HG03457 (cell line): ENCODE data around the gene MUCL1.
"Not testable (repeated sequence)": the region's sequence is repeated elsewhere in the genome, so short reads cannot be mapped to it uniquely, and the experiment has no call there.

ENCODE experiments used
- ATAC-seq: cut with Tn5 transposase; IDR thresholded peaks from one replicate; pipeline ENCODE4 v1.9.1; 2021; ENCODE audit warnings: moderate number of reproducible peaks; ENCODE audit not compliant: unreplicated experiment

MUCL1 gene

GRCh38 chr12:54853933-54854538 is at the start of gene MUCL1:
TSS of gene MUCL1 (plus strand) at chr12:54854516. CDS start at chr12:54854583, 67 bp downstream.
- ATAC-seq: peak; percentile 76

DNA sequence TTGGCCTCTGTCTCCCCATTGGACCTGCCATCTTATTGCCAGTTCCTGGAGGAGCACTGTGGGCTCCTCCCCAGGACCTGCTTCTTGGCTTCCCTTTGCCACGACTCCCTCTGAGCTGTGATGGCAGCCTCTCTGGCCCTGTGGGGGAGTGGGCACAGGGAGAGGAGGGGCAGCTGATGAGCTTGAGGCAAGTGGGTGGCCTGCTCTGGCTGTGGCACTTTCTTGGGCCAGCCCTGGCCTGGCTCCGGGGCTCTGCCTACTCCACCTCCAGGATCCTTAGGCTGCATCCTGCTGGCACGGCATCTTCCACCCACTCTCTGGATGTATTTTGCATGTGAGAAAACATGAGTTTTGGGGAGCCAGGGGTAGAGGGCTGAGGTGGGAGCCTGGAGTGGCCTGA is 32.6 kb upstream of the MUCL1 start:
- ATAC-seq: no peak

DNA sequence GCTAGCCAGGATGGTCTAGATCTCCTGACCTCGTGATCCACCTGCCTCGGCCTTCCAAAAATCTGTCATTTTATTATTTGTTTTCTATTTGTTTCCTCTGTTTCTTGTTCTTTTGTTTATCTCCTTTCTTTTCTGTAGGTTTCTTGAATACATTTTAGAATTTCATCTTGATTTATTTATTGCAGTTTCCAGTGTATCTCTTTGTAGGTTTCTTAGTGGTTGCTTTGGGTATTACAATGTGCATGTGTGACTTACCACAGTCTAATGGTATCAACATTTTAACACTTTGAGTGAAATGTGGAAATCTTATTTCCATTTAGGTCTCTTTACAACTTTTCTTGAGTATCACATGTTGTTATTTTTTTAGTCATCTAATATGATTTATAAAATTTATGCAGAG is 29.9 kb upstream of the MUCL1 start:
- no peak for ATAC-seq

GRCh38 chr12:54829511-54829910 is 24.8 kb upstream of the MUCL1 start:
- ATAC-seq: no peak

DNA sequence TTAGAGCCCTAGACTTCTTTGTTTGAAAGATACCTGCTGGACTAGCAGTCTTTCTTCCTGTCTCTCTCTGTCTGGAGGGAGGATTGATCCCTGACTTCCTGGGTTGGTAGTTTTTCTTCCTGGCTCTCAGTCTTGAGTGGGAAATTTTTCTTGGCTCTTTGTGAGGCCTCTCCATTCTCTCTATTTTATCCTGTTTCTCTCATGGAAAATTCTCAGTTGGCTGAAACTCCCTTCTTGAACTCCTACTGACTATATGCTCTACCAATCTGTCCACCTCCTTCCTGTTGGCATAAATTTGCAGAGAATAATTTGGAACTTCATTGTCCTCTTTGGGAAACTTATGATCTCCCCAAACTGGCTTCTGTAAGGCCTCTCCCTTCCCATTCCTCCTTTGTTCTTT is 24.1 kb upstream of the MUCL1 start:
- ATAC-seq: no peak

- ATAC-seq: no peak
These were observed 22.7 kb upstream of the MUCL1 start for GRCh38 chr12:54831631-54832030.

DNA sequence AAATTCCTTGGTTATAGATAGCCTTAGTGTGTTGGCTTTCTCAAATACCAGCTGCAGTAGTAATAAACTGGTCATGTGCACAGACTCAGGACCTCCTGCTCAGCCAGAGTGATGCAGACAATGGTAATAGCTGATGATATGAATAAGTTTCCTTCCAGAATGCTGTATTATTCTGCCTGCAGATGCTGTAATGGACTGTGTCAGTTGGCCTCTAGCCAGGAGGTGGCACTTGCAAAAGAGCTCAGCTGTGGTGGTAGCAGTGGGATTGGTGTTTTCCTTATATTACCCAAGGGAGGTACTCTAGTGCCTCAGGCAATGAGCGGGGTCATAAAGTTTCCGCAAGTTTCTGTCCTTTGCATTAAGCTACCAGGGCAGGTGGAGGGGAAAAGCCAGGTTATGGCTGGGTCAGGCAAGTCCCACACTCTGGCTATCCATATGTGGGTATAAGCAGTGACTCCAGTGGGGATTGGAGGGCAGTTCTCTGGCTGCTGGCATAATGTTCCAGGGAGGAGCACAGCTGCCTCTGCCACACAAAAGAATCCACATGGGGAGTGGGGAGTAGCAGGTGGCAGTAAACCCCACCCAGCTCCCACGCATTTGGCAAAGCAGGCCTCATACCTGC is 14.0 kb upstream of the MUCL1 start:
- no peak for ATAC-seq

- no peak for ATAC-seq
These were observed 3.1 kb downstream of the MUCL1 start for GRCh38 chr12:54857406-54857805.

GRCh38 chr12:54858562-54858961 is 4.2 kb downstream of the MUCL1 start:
- ATAC-seq: no peak

DNA sequence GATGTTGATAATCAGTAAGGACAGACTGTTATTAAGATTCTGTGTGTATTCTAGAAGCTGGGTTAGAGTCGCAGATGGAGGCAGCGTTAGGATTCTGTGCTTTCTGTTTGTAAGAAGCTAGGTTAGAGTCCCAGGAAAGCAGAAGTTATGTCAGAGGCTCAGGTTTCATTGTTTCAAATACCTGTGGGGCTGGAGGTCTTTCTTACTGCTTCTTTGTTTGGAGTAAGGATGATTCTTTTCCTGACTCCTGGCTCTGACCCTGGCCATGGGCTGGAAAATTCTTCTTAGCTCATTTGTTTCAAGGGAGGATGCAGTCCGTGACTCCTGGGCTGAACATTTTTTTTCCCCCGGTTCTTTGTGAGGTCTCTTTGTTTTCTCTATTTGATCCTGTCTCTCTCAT is 5.2 kb downstream of the MUCL1 start:
- no peak for ATAC-seq

GRCh38 chr12:54861927-54862326 is 7.6 kb downstream of the MUCL1 start:
- no peak for ATAC-seq

DNA sequence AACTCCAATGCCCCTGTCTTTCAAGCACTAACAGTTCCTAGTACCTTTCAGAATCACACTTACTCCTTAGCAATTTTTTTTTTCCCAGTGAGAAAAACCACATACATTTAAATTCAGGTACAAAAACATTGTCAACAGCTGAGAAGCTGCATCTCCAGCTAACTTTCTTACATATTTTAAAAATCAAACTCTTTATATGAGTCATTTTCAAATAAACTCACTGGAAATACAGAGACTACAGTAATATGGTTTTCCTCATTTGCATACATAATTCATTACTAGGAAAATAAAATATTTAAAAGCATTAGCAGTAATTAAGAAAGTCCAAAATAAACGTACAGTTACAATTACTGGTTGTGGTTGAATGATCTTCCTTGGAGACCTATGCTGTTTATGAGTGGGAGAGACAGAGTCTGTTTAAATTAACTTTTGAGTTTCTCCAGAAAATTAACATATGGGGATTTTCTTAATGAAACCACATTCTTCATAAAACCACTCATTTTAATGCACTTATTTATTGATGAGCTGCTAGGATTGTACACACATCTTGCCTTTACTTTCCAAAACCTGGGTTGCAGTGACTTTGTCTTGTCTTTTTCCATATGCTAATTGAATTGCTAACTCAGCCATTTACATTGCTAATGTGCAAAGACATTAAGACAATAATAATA is 9.8 kb downstream of the MUCL1 start:
- ATAC-seq: no peak

- ATAC-seq: no peak
These were observed 11.5 kb downstream of the MUCL1 start for GRCh38 chr12:54865683-54866324.

DNA sequence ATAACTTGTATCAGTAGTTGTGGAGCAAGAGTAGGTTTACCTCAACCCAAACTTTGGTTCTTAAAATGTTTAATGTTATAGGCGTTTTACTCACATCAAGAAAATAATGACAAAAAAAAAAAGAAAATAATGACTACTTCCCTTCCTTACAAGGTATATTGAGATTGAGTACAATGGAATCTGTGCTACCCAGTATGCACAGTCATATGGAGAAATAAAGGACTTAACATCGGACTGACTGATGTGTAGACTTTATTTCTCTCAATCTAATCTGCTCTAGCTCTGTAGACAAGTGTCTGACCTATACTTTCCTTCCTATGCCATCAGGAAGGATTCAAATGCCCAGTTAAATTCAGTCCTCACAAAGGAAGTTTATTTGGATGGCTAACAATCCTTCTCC is 14.4 kb downstream of the MUCL1 start:
- ATAC-seq: no peak

GRCh38 chr12:54870048-54870447 is 15.7 kb downstream of the MUCL1 start:
- no peak for ATAC-seq

DNA sequence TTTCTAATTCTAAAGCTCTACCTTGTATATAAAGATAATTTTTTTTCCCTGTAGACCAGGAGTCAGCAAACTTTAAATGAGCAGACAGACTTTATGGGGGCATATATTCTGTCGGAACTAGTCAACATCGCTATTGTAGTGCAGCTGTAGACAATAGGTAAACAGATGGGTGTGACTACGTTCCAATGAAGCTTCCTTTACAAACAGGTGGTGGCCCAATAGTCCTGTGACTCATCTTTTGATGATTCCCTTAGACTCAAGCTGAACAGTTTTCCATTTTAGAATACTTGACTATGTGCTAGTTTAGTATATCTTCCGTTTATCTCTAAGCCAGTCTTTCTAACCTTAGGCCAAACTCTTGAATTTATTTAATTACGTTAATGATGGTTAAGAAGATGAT is 16.3 kb downstream of the MUCL1 start:
- ATAC-seq: no peak

GRCh38 chr12:54879150-54879549 is 24.8 kb downstream of the MUCL1 start:
- no peak for ATAC-seq

DNA sequence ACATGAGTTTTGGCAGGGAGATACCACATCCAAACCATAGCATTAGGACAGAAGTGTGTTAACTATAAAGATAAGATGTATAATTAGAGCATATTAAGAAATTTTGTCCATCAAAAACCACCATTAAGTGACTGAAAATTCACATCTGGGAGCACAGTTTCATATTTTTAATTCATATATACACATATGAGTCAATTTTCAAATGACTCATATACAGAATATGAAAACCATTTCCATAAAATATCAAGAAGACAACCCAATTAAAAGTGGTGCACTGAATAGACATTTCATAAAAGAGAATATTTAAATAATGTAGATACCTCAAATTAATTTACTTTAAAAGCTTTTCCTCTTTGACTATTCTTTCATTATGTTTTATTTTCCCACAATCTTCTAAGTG is 25.3 kb downstream of the MUCL1 start:
- ATAC-seq: no peak

DNA sequence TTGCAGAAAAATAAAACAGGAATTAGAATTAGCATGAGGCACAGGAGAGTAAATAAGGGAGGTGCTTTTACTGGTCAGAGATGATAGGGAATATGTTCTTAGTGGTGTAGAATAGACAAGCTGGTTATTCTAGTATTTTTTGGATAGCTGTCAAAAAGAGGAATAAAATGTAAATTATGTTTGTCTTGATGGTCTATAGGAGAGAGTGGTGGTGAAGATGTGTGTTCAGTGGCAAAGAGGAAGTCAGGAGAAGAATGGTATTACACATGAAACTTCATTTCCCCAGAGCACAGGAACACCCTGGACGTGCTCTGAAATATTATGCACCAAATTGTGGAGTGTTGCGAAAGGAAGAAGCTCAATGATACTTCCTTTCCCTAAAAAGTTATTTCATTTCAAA is 27.8 kb downstream of the MUCL1 start:
- ATAC-seq: no peak

DNA sequence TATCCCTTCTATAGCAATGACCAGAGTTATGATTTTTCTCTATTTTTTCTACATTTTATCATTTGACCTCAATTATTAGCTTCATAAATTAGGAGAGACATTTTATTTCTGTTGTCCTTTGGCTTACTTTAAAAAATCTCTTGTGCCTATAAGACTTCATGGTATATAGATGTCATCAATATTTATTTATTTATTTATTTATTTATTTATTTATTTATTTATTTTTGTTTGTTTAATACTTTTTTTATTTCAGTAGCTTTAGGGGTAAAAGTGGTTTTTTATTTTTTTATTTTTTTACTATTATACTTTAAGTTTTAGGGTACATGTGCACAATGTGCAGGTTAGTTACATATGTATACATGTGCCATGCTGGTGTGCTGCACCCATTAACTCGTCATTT is 28.3 kb downstream of the MUCL1 start:
- not testable (repeated sequence) for ATAC-seq

DNA sequence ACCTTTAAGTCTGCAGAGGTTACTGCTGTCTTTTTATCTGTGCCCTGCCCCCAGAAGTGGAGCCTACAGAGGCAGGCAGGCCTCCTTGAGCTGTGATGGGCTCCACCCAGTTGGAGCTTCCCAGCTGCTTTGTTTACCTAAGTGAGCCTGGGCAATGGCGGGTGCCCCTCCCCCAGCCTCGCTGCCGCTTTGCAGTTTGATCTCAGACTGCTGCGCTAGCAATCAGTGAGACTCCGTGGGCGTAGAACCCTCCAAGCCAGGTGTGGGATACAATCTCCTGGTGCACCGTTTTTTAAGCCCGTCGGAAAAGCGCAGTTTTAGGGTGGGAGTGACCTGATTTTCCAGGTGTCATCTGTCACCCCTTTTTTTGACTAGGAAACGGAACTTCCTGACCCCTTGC is 34.1 kb downstream of the MUCL1 start:
- not testable (repeated sequence) for ATAC-seq

DNA sequence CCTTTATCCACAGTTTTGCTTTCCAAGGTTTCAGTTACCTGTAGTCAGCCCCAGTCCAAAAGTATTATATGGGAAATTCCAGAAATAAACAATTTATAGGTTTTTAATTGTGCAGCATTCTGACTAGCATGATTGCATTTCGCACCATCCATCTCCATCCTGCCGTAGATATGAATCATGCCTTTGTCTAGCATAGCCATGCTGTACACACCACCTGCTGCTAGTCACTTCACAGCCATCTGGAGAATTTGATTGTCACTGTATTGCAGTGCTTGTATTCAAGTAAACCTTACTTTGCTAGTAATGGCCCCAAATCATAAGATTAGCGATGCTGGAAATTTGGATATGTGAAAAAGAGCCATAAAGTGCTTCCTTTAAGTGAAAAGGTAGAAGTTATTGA is 36.0 kb downstream of the MUCL1 start:
- no peak for ATAC-seq
